Measurements from ENCODE around the gene CFAP20DC.
A peak's percentile ranks its signal among the peaks of the same experiment; 100 is the strongest.
"Not testable (repeated sequence)": the region's sequence is repeated elsewhere in the genome, so short reads cannot be mapped to it uniquely, and the experiment has no call there.

CFAP20DC gene

DNA sequence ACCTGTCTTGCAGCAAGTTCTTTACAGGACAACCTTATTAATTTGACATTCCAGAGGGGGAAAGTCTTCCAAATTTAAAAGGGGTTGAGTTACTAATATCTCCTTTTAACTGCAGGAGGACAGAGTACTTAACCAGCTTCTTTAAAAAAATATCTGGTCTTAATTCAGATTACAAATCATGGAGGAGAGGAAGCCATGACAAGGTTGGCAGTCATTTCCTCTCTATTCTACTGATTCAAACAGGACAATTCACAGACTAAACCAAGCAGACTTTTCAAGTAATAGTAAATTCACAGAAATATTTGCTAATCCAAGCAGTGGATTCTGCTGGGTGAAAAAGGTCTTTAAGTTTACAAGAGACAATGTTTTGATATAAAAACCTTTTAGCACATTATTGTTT is 185.3 kb downstream of the CFAP20DC start:
- no peak for DNase-seq

DNA sequence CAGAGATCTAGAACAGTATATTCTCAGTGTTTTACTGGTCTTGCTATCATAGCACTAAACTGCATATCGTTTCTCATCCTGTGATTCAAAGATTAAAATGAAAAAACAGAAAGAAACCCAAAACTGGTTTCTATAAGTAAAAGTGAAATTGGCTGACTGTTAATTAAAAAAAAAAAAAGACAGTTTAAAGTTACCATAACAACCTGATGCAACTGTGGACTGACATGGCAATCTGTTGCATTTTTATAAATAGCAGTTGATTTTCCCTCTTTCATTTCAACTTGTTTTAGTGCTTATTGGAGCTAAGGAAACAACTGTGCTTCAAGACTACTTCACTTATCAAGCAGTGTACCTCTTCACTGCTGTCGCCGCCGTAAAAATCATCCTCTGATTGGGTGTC is 186.6 kb downstream of the CFAP20DC start:
- DNase-seq = no peak

DNA sequence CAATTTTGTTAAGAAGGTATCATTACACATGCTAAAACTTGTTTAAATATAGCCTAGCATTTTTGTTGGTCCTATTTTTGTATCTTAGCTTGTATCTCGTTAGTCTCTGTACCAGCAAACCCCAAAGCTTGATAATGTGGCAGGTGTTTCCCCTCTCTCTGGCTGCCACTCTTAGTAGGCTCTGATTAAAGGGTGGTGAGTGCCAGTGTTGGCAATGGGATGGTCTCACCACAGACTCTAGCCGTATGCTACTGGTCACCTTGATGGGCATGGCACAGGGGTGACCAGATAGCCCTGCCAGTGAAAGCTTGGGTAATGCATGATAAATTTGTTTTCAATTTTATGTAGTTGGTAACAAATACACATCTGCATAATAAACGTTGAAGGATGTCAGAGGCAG is 188.3 kb downstream of the CFAP20DC start:
- DNase-seq = no peak

DNA sequence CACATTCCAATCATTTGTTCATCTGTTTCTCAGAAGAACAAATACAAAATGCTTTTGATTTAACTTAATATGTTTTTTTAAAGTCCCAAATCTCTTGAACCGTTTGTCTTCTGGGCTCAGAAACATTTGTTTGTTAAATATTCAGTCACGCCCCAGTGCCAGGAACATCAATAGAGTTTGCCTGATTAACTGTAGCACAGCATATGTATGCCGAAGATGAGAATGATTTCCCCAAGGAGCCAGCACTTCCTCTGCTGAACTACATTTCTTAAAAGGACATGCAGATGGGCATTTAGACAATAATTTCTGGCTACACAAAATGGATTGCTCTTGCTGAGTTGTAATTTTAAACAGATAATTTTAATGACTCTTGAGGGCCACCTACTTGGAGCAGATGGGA is 191.7 kb downstream of the CFAP20DC start:
- DNase-seq = no peak

DNA sequence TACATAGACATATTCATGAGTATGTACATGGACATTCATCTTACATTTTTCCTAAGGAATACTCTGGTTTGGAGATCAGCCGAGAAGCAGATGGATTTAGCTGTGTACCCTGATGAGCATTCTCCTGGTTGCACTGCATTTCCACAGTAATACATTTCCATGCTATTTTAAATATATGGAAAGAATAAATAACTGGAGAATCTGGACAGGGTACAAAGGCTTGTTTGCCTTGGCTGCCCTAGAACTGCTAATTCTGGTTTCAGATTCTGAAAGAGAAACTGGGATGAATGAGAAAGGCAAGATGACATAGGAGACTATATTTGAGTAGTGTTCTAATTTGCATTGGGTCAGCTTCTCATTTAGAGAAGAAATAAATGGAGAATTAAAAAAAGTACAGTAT is 192.4 kb downstream of the CFAP20DC start:
- DNase-seq = no peak

DNA sequence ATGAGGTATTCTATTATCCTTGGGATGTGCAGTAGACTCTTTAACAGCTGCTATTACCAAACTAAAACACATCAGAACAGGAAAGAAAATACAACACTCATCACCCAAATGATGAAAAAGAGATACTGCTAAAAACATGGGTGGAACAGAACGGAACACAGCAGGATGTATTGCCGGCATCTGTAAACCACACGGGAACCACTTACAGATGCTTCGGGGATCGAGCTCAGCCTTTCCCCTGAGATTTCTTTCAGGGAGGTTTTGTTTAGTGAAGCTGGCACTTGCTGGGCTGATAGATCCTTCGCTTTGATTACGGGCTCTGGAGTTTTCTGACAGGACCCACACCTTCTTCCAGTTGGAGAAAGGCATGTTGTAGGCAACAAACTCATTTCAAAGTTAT is 201.0 kb downstream of the CFAP20DC start:
- no peak for DNase-seq

DNA sequence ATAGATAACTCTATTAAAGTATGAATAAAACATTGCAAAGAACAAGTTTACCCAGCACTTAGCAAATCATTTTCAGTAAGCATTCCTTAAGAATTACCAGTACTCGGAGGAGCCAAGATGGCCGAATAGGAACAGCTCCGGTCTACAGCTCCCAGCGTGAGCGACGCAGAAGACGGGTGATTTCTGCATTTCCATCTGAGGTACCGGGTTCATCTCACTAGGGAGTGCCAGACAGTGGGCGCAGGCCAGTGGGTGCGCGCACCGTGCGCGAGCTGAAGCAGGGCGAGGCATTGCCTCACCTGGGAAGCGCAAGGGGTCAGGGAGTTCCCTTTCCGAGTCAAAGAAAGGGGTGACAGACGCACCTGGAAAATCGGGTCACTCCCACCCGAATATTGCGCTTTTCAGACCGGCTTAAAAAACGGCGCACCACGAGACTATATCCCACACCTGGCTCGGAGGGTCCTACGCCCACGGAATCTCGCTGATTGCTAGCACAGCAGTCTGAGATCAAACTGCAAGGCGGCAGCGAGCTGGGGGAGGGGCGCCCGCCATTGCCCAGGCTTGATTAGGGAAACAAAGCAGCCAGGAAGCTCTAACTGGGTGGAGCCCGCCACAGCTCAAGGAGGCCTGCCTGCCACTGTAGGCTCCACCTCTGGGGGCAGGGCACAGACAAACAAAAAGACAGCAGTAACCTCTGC is 207.6 kb downstream of the CFAP20DC start:
- DNase-seq = not testable (repeated sequence)

DNA sequence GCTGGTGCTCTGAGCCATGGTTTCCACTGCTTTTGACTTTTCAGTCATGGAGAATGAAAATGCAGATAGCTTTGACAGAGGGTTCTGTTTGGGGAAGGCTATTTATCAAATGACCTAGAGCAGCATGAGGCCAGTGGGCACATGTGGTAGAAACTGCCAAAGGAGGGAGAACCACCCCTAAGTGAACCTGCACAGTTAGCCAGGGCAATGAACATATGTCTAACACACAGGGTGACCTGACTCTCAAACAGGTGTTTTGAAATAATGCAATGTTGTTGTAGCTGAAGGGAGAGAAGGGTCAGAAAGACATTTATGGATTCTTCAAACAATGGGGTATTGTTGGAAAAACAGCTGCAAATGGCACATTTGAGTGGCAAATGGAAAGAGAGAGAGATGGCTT is 208.9 kb downstream of the CFAP20DC start:
- DNase-seq = no peak

DNA sequence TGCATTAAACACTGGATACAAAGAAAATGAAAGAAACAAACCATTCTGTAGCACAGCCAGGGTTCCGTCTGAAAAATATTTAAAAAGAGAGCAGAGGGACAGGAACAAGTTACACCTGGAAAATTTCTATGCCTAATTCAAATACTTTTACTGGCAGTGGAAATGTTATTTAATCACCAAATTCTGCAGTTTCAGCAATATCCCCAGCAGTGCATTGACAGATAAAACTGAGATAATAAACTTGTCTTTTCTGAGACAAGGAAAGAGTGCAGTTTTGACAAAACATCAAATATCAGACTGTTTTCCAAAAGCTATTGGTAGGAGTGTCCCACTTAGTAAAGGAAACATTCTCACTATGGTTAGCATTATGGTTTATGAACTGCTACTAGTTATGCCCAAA is 209.9 kb downstream of the CFAP20DC start:
- no peak for DNase-seq

DNA sequence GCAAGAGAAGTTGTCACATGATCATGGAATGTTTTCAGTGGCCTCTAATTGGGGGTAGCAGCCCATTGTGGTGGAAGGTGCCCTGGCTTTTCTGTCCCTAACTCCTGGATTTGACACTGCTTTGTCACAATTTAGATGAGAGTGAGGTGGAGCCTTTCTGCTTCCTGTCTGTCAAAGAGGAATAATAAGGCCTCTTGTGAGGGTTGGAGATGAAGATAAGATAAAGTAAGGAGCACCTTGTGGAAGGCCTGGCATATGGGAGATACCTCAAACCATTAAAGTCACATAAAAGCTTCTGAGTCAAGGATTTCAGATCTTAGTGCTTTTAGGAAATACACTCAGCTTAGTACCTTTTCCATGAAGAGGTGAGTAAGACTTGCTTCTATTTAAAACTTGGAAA is 210.6 kb downstream of the CFAP20DC start:
- DNase-seq = no peak

DNA sequence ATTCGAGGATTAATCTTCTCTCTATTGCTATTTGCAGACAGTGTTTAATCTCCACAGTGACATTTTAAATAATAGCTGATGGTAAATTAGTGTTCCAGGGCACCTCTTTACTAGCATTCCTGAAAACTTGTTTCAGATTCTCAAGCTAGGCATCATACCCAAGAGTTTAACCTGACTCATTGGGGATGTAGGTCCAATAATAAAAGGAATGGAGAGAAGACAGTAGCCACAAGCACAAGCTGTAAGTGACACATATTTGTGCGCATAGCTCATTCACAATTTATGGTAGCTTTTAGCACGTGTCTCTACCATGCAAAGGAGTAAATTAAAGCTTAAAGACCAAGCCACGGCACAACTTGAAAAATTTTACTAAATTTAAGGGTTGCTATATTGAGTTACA is 212.0 kb downstream of the CFAP20DC start:
- DNase-seq = no peak

DNA sequence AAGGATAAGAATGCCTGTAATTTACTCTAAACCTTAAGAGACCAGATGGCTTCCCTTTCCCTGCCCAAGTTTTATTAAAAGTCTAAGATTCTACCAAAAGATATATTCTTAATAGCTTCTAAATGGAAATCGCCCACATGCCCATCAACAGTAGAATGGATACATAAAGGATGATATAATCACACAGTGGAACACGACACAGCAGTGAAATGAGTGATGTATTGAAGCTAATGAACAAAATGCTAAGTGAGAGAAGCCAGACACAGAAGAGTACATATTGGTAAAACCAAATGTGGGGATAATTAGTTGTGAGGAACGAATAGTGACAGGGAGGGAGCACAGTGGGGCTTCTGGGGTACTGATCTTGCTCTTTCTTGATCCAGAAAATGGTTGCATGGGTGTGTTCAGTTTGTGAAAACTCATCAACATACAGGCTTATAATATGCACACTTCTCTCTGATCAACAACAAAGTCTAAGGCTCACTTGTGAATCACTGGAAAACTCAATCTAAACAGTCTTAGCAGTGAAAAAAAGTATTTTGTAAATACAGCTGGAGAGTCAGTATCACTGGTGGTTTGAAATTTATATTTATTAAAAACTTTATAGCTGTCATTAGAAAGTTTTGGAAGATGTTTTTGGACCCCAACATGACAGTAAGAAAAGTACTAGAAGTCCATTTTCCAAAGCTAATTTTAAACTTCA is 212.5 kb downstream of the CFAP20DC start:
- DNase-seq = no peak

DNA sequence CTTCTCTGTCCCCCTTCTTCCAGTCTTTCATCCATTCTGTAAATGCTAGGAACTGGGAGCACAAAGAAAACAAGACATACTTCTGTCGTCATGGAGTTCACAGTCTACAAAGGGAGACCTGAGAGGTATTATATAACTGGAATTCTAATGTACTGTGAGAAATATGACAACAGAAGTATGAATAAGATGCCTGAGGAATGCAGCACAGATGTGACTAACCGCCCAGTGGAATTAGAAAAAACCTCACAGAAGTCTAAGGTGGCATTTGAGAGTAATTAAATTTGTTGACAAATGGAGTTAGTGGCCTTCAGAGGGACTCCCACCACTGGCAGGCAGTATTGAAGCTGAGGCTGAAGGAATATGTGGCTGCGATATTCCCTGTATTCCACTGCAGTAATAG is 214.7 kb downstream of the CFAP20DC start:
- no peak for DNase-seq

DNA sequence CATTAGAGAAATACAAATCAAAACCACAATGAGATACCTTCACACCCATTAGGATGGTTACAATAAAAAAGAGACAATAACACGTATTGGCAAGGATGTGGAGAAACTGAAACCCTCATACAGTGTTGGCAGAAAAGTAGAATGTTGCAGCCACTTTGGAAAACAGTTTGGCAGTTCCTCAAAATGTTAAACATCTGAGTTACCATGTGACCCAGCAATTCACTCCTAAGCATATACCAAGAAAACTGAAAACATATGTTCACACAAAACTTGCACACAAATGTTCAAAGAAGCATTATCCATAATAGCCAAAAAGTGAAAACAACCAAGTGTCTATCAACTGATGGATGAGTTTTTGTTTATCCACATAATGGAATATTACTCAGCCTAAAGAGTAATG is 216.3 kb downstream of the CFAP20DC start:
- DNase-seq = no peak

DNA sequence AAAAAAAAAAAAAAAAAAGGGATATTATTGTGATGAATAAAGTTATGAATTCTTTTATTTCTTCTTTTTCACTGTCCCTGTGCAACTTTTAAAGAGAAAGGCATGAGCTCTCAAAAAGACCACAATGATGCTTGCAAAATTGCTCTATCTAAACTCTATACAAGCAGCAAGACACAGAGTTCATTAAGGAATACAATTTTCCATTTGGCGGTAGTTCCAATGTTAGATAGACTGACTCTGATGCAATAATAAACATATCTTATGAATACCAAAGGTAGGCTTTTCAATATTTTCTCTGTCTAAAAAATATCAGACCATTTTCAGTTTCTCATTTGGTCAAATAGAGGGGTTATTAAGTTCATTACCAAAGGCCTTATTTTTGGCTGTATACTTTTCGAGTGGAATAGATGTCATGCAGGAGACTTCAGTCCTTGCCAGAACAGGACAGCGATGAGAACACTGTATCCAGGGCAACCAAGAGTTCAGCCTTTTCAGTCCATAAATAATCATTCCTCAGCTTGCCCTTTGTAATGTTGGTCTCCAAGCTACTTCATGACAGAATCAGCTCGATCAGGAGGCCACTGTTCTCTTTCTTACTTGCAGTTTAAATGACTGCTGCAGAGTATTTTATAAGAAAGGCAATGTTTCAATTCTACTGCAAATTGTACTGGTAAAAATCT is 220.4 kb downstream of the CFAP20DC start:
- DNase-seq = no peak

DNA sequence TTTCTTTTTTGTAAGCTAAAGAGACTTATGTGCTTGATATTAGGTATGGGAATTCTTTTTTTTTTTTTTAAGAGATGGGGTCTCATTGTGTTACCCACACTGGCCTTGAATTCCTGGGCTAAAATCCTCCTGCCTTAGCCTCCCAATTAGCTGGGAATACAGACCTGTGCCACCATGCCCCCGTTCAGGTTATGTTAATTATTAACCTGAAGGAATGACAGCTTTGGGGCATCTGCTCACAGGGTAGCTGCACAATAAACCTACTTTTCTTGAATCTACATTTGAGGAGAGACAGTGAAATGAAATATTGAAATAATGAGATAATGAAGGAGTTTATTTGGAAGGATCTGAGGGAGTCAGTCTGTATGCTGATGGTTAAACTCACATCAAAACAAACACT is 225.0 kb downstream of the CFAP20DC start:
- no peak for DNase-seq

DNA sequence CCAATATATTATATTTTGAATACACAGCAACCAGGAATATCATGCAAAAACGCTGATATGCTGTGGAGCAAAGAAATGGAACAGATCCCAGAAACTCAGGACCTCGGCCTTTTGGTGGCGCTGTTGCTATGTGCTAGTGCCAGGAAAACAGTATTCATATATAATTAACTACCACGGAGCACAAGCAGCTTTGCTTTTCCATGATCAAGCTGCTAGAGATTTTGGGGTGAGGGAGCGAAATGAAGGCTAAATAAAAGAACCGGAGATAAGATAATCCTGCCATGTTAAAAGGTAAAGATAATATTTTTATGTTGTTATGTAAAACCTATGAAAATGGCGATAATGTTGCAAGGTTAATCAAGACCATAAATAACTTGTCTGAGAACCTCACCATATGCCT is 225.5 kb downstream of the CFAP20DC start:
- DNase-seq = peak; percentile 5

DNA sequence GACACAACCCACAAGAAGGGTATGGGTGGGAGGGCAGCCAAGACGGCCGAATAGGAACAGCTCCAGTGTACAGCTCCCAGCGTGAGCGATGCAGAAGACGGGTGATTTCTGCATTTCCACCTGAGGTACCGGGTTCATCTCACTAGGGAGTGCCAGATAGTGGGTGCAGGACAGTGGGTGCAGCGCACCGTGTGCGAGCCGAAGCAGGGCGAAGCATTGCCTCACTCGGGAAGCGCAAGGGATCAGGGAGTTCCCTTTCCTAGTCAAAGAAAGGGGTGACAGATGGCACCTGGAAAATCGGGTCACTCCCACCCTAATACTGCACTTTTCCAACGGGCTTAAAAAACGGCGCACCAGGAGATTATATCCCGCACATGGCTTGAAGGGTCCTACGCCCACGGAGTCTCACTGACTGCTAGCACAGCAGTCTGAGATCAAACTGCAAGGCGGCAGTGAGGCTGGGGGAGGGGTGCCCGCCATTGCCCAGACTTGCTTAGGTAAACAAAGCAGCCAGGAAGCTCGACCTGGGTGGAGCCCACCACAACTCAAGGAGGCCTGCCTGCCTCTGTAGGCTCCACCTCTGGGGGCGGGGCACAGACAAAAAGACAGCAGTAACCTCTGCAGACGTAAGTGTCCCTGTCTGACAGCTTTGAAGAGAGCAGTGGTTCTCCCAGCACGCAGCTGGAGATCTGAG is 243.1 kb downstream of the CFAP20DC start:
- not testable (repeated sequence) for DNase-seq

DNA sequence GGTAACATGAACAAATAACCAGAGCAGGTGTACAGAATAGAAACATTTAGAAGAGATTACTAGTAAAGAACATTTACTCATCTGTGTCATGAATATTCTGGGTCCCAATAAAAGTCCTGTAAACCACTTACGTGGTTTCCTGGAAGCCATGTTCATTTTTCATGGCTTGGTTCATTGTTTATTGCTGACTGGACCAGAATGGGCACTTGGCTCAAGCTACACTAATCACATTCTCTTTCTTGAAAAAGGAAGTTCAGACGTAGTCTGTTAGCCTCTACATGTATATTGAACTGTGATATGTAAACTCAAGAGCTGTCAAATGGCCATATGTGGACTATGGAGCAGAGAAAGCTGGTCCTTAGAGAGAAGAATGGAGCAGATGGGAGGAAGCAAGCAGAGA is 244.9 kb downstream of the CFAP20DC start:
- no peak for DNase-seq

DNA sequence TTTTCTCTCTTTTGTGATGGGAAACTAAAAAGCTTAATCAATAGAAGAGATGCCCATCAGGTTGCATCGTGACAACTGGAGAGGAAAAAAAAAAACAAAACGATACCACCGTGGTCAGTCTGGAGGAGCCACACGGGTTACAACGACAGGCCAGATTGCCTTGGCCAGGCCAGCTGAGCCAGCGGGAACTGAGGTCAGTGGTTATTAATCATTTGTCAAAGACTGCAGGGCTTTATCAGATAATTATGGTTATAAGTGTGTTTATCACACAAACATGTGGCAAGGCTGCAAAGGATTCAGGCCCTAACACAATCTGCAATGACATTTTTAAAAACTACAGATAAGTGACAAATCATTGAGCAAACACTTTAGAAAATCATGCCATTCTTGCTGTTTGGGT is 248.3 kb downstream of the CFAP20DC start:
- no peak for DNase-seq

DNA sequence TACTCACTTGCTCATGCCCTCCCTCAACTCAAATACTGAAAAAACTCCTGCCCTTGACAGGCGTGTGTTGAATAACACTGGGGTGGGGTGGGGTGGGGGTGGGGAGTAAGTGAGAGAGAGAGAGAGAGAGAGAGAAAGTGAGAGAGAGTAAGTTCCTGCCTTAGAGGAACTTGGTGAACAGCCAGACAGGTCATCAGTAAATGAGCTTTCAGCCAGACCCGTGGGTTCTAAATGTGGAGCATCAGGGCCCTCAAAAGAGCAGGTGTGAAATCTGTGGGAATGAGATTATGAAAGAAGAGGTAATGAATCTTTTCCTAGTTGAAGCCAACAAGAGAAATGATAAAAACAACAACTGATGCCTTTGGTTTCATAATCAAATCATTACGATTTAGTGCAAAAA is 248.9 kb downstream of the CFAP20DC start:
- no peak for DNase-seq

DNA sequence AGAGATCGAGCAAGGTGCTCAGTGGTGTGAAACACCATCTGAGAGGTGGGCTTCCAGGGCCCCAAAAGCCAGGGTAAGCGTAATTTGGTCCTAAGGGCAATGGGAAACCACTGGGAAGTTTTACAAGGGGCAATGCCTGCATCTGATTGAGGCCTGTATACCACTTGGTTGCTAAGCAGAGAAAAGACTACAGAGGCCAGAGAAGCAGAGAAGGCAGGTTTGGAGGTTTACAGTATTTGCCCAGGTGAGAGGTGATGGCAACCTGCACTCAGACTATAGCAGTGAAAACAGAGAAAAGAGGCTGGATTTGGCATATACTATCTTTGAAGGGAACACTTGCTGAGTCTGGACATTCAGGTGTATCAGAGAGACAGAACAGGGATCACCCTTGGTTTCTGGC is 249.8 kb downstream of the CFAP20DC start:
- no peak for DNase-seq

DNA sequence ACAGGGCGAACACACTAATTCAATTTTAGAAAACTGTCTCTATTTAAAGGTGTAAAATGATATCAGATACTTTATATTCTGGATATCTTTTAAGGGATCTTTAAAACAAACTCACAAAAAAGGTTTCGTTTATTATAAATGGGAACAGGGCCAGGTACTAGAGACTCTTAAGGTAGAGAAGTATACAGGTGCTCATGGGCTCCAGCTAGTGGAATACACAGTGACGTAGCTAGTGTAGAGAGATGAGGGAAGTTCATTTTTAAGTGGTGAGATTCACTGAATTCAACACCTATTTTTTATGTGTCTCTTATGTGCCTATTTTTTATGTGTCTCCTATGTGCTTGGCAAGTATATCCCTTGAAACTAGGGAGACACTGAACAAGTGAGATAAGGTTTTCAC is 250.6 kb downstream of the CFAP20DC start:
- no peak for DNase-seq

DNA sequence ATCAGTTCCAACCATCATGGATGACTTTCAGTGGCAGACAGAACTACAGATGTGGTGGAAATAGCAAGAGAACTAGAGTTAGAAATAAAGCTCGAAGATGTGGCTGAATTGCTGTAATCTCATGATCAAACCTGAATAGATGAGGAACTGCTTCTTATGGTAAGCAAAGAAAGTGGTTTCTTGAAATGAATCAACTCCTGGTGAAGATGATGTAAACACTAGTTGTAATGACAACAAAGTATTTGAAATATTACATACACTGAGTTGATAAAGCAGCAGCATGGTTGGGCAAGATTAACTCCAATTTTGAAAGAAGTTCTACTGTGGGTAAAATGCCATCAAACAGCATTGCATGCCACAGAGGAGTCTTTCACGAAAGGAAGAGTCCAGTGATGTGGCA is 251.5 kb downstream of the CFAP20DC start:
- no peak for DNase-seq

Measured in stimulated activated CD4-positive, alpha-beta T cell treated with anti-CD3 and anti-CD28 coated beads, Interleukin-1b, Interleukin-23, amount 100 ng/mL, for 48 hours (primary cell).